Neural progenitor cell (in vitro differentiated cells): Measurements from ENCODE around the gene ATP2B3. TPM values are rescaled to one million over a fixed set of nuclear protein-coding genes. Genes with fewer than 3 reads are reported as not detected.

Source experiments
- DNase-seq: peaks from one replicate; pipeline ENCODE4 v3.0.0-alpha.2; 2016; ENCODE audit warnings: low spot score
- H2AFZ ChIP-seq: fragments of 200-600 bp; sonication (generic); replicated peaks from 2 replicates; pipeline ENCODE4 v1.6.1; 2016; ENCODE audit warnings: antibody characterized with exemption
- H3F3A ChIP-seq: fragments of 200-600 bp; sonication (generic); 2 replicates; pipeline ENCODE4 v1.6.1; 2016; ENCODE audit warnings: antibody characterized with exemption, low read depth
- H3K27ac ChIP-seq: fragments of 200-600 bp; sonication (generic); 2 replicates; pipeline ENCODE4 v1.5.1; 2016; ENCODE audit warnings: mild to moderate bottlenecking
- H3K27me3 ChIP-seq: fragments of 200-600 bp; sonication (generic); 2 replicates; pipeline ENCODE4 v1.6.1; 2016; ENCODE audit warnings: mild to moderate bottlenecking, moderate library complexity
- H3K36me3 ChIP-seq: fragments of 200-600 bp; sonication (generic); 2 replicates; pipeline ENCODE4 v1.5.1; 2016
- H3K4me1 ChIP-seq: fragments of 200-600 bp; sonication (generic); 2 replicates; pipeline ENCODE4 v1.6.1; 2016; ENCODE audit warnings: mixed run types
- H3K4me2 ChIP-seq: fragments of 200-600 bp; sonication (generic); 2 replicates; pipeline ENCODE4 v1.6.1; 2016
- H3K4me3 ChIP-seq: fragments of 200-600 bp; sonication (generic); 2 replicates; pipeline ENCODE4 v1.5.1; 2016
- H3K79me2 ChIP-seq: fragments of 200-600 bp; sonication (generic); 2 replicates; pipeline ENCODE4 v1.6.1; 2016; ENCODE audit warnings: low read depth
- H3K9ac ChIP-seq: fragments of 200-600 bp; sonication (generic); 2 replicates; pipeline ENCODE4 v1.6.1; 2016
- H3K9me3 ChIP-seq: fragments of 200-600 bp; sonication (generic); 2 replicates; pipeline ENCODE4 v1.5.1; 2016; ENCODE audit warnings: low read depth
- H4K20me1 ChIP-seq: fragments of 200-600 bp; sonication (generic); 2 replicates; pipeline ENCODE4 v1.6.1; 2016; ENCODE audit warnings: low read depth
- H3K27ac Mint-ChIP-seq: 3 replicates; pipeline ENCODE4 v1.8.0; 2021; ENCODE audit warnings: mixed read lengths
- H3K27me3 Mint-ChIP-seq: 2 replicates; pipeline ENCODE4 v1.8.0; 2022; ENCODE audit warnings: low read depth, mild to moderate bottlenecking, inconsistent platforms, moderate library complexity, mixed read lengths; ENCODE audit not compliant: insufficient read depth
- H3K36me3 Mint-ChIP-seq: 3 replicates; pipeline ENCODE4 v1.8.0; 2021; ENCODE audit warnings: mixed read lengths
- H3K4me1 Mint-ChIP-seq: 3 replicates; pipeline ENCODE4 v1.8.0; 2021; ENCODE audit warnings: mixed read lengths
- H3K4me3 Mint-ChIP-seq: 3 replicates; pipeline ENCODE4 v1.8.0; 2021; ENCODE audit warnings: mild to moderate bottlenecking, moderate library complexity, mixed read lengths
- H3K9me3 Mint-ChIP-seq: 3 replicates; pipeline ENCODE4 v1.8.0; 2020; ENCODE audit warnings: mixed read lengths
- EZH2 ChIP-seq: fragments of 200-600 bp; sonication (generic); IDR thresholded peaks from 2 replicates; pipeline ENCODE4 v1.6.1; 2017; ENCODE audit warnings: antibody characterized with exemption, mild to moderate bottlenecking, moderate library complexity
- EZH2phosphoT487 ChIP-seq: fragments of 200-600 bp; sonication (generic); IDR thresholded peaks from 2 replicates; pipeline ENCODE4 v1.6.1; 2017; ENCODE audit warnings: antibody characterized with exemption
- total RNA-seq: library from RNA; depleted of rRNA; stranded (reverse); fragments of >200 nt; gene quantifications from 2 replicates; pipeline ENCODE4 v1.2.3, GENCODE V29; 2015; ENCODE audit warnings: low replicate concordance
- TF ChIP-seq, protein P1 (sequence below): fragments of 200-600 bp; sonication (generic); IDR thresholded peaks from 2 replicates; pipeline ENCODE4 v1.5.1; 2017; ENCODE audit warnings: antibody characterized with exemption, mild to moderate bottlenecking

Gene ATP2B3
- total RNA-seq, 1 donor from 2014 or later: not detected

DNA sequence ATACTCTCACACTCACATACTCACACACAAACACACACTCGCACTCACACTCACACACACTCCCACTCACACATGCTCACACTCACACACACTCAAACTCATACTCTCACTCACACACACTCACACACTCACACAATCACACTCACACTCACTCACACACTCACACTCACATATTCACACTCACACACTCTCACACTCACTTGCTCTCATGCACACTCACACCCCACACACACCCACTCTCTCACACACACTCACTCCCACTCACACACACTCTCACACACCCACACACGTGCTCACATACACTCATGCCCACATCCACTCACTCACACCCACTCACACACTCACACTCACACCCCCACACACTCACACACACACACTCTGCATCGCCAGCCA lies 4.9 kb upstream of the ATP2B3 start:
- Histone ChIP-seq H3K9me3 (no peaks in the 10 kb centered on the region), H2AFZ (no peak overlapping the region), H3K36me3 (no peaks in the 10 kb centered on the region), H4K20me1 (no peaks in the 10 kb centered on the region), H3F3A (no peaks in the 10 kb centered on the region), H3K4me2 (no peak overlapping the region), H3K4me3 (no peak overlapping the region), H3K9ac (no peak overlapping the region), H3K4me1 (no peaks in the 10 kb centered on the region), H3K27ac (no peak overlapping the region), H3K27me3 (peaks cover 23% of the 10 kb centered on the region), H3K79me2 (no peaks in the 10 kb centered on the region)
- Mint-ChIP-seq H3K27ac (no peak overlapping the region), H3K27me3 (peaks cover 9% of the 10 kb centered on the region), H3K36me3 (no peaks in the 10 kb centered on the region), H3K4me3 (no peak overlapping the region), H3K4me1 (peaks cover 3% of the 10 kb centered on the region), H3K9me3 (peaks cover 19% of the 10 kb centered on the region)
- TF ChIP-seq, protein P1, sequence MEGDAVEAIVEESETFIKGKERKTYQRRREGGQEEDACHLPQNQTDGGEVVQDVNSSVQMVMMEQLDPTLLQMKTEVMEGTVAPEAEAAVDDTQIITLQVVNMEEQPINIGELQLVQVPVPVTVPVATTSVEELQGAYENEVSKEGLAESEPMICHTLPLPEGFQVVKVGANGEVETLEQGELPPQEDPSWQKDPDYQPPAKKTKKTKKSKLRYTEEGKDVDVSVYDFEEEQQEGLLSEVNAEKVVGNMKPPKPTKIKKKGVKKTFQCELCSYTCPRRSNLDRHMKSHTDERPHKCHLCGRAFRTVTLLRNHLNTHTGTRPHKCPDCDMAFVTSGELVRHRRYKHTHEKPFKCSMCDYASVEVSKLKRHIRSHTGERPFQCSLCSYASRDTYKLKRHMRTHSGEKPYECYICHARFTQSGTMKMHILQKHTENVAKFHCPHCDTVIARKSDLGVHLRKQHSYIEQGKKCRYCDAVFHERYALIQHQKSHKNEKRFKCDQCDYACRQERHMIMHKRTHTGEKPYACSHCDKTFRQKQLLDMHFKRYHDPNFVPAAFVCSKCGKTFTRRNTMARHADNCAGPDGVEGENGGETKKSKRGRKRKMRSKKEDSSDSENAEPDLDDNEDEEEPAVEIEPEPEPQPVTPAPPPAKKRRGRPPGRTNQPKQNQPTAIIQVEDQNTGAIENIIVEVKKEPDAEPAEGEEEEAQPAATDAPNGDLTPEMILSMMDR: no peak
- TF ChIP-seq EZH2 (no peak), EZH2phosphoT487 (no peak)
- DNase-seq: no peak

DNA sequence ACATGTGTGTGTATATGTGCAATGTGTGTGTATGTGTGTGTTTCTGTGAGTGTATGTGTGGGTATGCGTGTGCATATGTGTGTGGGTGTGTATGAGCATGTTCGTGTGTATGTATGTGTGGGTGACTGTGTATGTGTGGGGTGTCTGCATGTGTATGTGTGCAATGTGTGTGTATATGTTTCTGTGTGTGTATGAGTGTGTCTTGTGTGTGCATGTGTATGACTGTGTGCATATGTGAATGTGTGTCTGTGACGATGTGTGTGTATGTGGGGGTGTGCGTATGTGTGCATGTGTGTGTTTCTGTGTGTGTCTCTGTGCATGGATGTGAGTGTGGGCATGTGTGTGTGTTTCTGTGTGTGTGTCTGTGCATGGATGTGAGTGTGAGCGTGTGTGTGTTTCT lies 4.2 kb upstream of the ATP2B3 start:
- no peaks in the 10 kb centered on the region for H3K79me2 ChIP-seq
- Mint-ChIP-seq H3K36me3 (no peaks in the 10 kb centered on the region), H3K27me3 (peaks cover 10% of the 10 kb centered on the region), H3K4me1 (peaks cover 3% of the 10 kb centered on the region), H3K27ac (no peak overlapping the region), H3K9me3 (peaks cover 17% of the 10 kb centered on the region), H3K4me3 (no peak overlapping the region)
- H3K9me3 ChIP-seq: no peaks in the 10 kb centered on the region
- no peaks in the 10 kb centered on the region for H3K36me3 ChIP-seq
- peaks cover 31% of the 10 kb centered on the region for H3K27me3 ChIP-seq
- H3K9ac ChIP-seq: no peak overlapping the region
- H3K4me3 ChIP-seq: no peak overlapping the region
- H4K20me1 ChIP-seq: no peaks in the 10 kb centered on the region
- no peak overlapping the region for H3K4me2 ChIP-seq
- no peak for DNase-seq
- H3F3A ChIP-seq: no peaks in the 10 kb centered on the region
- no peaks in the 10 kb centered on the region for H3K4me1 ChIP-seq
- H2AFZ ChIP-seq: no peak overlapping the region
- no peak overlapping the region for H3K27ac ChIP-seq
- no peak for TF ChIP-seq EZH2
- no peak for TF ChIP-seq EZH2phosphoT487
- TF ChIP-seq, protein P1: no peak

DNA sequence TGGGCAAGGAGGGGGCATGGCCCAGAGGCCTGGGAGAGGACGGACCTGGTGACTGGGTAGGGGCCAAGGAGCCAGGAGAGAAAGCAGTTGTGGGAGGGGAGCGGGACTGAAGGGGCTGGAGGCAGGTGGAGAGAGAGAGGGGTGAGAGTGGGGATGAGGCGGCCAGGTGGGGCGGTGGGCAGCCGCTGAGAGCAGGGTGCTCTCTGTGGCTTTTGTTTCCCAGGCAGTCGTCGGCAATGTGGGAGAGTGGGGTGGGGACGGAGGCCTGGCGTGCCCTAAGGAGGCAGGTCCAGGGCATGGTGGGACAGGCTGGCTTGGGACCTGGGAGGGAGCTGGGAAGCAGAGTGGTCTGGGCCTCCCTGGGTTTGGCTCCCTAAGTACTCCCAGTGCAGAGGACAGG lies 3.2 kb upstream of the ATP2B3 start:
- no peak overlapping the region for H3K4me3 Mint-ChIP-seq
- Histone ChIP-seq H3K4me2 (no peak overlapping the region), H3K9me3 (no peaks in the 10 kb centered on the region), H3K9ac (no peak overlapping the region), H3K4me1 (no peaks in the 10 kb centered on the region), H3K4me3 (no peak overlapping the region), H2AFZ (no peak overlapping the region), H4K20me1 (no peaks in the 10 kb centered on the region), H3K27ac (no peak overlapping the region), H3K36me3 (no peaks in the 10 kb centered on the region), H3F3A (no peaks in the 10 kb centered on the region), H3K27me3 (peaks cover 41% of the 10 kb centered on the region), H3K79me2 (no peaks in the 10 kb centered on the region)
- H3K9me3 Mint-ChIP-seq: peaks cover 20% of the 10 kb centered on the region
- no peak overlapping the region for H3K27ac Mint-ChIP-seq
- no peak for DNase-seq
- TF ChIP-seq EZH2: no peak
- TF ChIP-seq EZH2phosphoT487: no peak
- TF ChIP-seq, protein P1: no peak
- H3K4me1 Mint-ChIP-seq: peaks cover 7% of the 10 kb centered on the region
- H3K36me3 Mint-ChIP-seq: no peaks in the 10 kb centered on the region
- H3K27me3 Mint-ChIP-seq: peaks cover 16% of the 10 kb centered on the region
